ENCODE results near the gene SF3B1.
"Not testable (repeated sequence)": the region's sequence is repeated elsewhere in the genome, so short reads cannot be mapped to it uniquely, and the experiment has no call there.

SF3B1 gene

GRCh38 chr2:197343968-197344367, 90.9 kb downstream of the SF3B1 start:
- DNase-seq (ENCODE audit: low spot score): not testable (repeated sequence)

GRCh38 chr2:197340591-197340990, 94.2 kb downstream of the SF3B1 start:
- DNase-seq (ENCODE audit: low spot score): no peak

All from hepatic stellate cell (primary cell).